Mesendoderm (in vitro differentiated cells): ENCODE measurements around the gene LRP2.

ENCODE experiments used
- DNase-seq: peaks from one replicate; pipeline ENCODE4 v3.0.0; 2013
- H2AK5ac ChIP-seq: 2 replicates; pipeline ENCODE4 v1.6.1; 2013; ENCODE audit warnings: low read length, inconsistent platforms
- H2BK120ac ChIP-seq: 2 replicates; pipeline ENCODE4 v1.6.1; 2013; ENCODE audit warnings: low read depth, mild to moderate bottlenecking, low read length, moderate library complexity, mixed read lengths
- H2BK15ac ChIP-seq: replicated peaks from 2 replicates; pipeline ENCODE4 v1.6.1; 2013; ENCODE audit warnings: low read depth, mild to moderate bottlenecking, moderate library complexity
- H2BK5ac ChIP-seq: 2 replicates; pipeline ENCODE4 v1.6.1; 2013; ENCODE audit warnings: low read length, inconsistent platforms
- H3K18ac ChIP-seq: 2 replicates; pipeline ENCODE4 v1.6.1; 2013; ENCODE audit warnings: mild to moderate bottlenecking, low read length, mixed read lengths
- H3K23ac ChIP-seq: one replicate; pipeline ENCODE4 v1.6.1; 2013; ENCODE audit warnings: low read length
- H3K27ac ChIP-seq: 2 replicates; pipeline ENCODE4 v1.5.1; 2013; ENCODE audit warnings: low read depth, mild to moderate bottlenecking, inconsistent platforms, low read length, moderate library complexity
- H3K27me3 ChIP-seq: 2 replicates; pipeline ENCODE4 v1.6.1; 2013; ENCODE audit warnings: low read length, control low read depth, mild to moderate bottlenecking, inconsistent platforms; ENCODE audit not compliant: insufficient read depth, poor library complexity
- H3K36me3 ChIP-seq: 2 replicates; pipeline ENCODE4 v1.6.1; 2013; ENCODE audit warnings: low read length, inconsistent platforms; ENCODE audit not compliant: control insufficient read depth, insufficient read depth
- H3K4ac ChIP-seq: one replicate; pipeline ENCODE4 v1.6.1; 2013; ENCODE audit warnings: low read depth, mild to moderate bottlenecking, low read length, moderate library complexity
- H3K4me1 ChIP-seq: 2 replicates; pipeline ENCODE4 v1.6.1; 2013; ENCODE audit warnings: low read depth, low read length, inconsistent platforms; ENCODE audit not compliant: control insufficient read depth
- H3K4me2 ChIP-seq: 2 replicates; pipeline ENCODE4 v1.6.1; 2013; ENCODE audit warnings: low read length
- H3K4me3 ChIP-seq: 2 replicates; pipeline ENCODE4 v1.5.1; 2013; ENCODE audit warnings: mild to moderate bottlenecking, low read length
- H3K56ac ChIP-seq: one replicate; pipeline ENCODE4 v1.6.1; 2013; ENCODE audit warnings: low read length
- H3K79me1 ChIP-seq: 2 replicates; pipeline ENCODE4 v1.6.1; 2013; ENCODE audit warnings: low read length, inconsistent platforms
- H3K79me2 ChIP-seq: 2 replicates; pipeline ENCODE4 v1.6.1; 2013; ENCODE audit warnings: mild to moderate bottlenecking, low read length; ENCODE audit not compliant: control insufficient read depth, insufficient read depth
- H3K9ac ChIP-seq: 2 replicates; pipeline ENCODE4 v1.6.1; 2013; ENCODE audit warnings: low read length, inconsistent platforms
- H4K5ac ChIP-seq: one replicate; pipeline ENCODE4 v1.6.1; 2013; ENCODE audit warnings: low read length
- H4K8ac ChIP-seq: one replicate; pipeline ENCODE4 v1.6.1; 2013; ENCODE audit warnings: low read depth, mild to moderate bottlenecking, control low read depth, low read length, moderate library complexity
- WGBS: extraction: QIAGEN DNeasy Blood & Tissue Kit; methylation state at CpG from one replicate; pipeline ENCODE4 v1.1.7; 2013; ENCODE audit warnings: low lambda C conversion rate, missing lambda C conversion rate; ENCODE audit not compliant: insufficient coverage; ENCODE audit errors: extremely low coverage; 5-methylcytosine and 5-hydroxymethylcytosine counted together

LRP2 gene

DNA sequence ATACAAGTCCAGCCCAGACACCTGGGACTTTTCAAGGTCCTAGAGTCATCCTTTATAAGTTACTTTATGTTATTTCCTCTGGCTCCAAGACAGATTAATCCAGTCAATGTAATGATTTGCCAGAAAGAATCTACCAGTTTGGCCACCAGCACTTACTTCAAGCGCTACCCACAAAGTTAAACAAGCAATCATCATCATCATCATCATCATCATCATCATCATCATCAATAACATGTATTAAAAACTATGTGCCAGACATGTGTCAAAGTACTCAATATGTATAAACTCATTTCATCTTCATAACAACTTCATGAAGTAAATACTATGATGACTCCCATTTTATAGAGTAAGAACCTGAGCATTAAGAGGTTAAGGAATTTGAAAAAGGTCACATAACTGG, 64.3 kb downstream of the LRP2 start:
- Histone ChIP-seq H3K18ac (no peak overlapping the region), H3K4me1 (no peaks in the 10 kb centered on the region), H3K4me2 (no peak overlapping the region), H2BK5ac (no peak overlapping the region), H3K23ac (no peak overlapping the region), H2BK120ac (no peak overlapping the region), H2AK5ac (no peak overlapping the region), H4K8ac (no peak overlapping the region), H3K4ac (no peak overlapping the region), H4K5ac (no peak overlapping the region), H3K56ac (no peak overlapping the region), H3K27ac (no peak overlapping the region), H3K9ac (no peak overlapping the region), H3K79me1 (no peaks in the 10 kb centered on the region), H3K36me3 (no peaks in the 10 kb centered on the region), H3K27me3 (no peaks in the 10 kb centered on the region), H3K4me3 (no peak overlapping the region), H3K79me2 (no peaks in the 10 kb centered on the region), H2BK15ac (no peak overlapping the region)
- DNase-seq = no peak
- WGBS = no CpG with 5 or more reads among the region's 1 CpG

- no peak overlapping the region for H2BK5ac ChIP-seq
- H4K8ac ChIP-seq = no peak overlapping the region
- no peak overlapping the region for H3K4ac ChIP-seq
- no peak overlapping the region for H3K4me2 ChIP-seq
- no peak for DNase-seq
- no peaks in the 10 kb centered on the region for H3K36me3 ChIP-seq
- no peak overlapping the region for H3K23ac ChIP-seq
- no peak overlapping the region for H3K18ac ChIP-seq
- H3K79me1 ChIP-seq = no peaks in the 10 kb centered on the region
- H3K4me3 ChIP-seq = no peak overlapping the region
- no CpG with 5 or more reads among the region's 9 CpGs for WGBS
- H3K27ac ChIP-seq = no peak overlapping the region
- H2AK5ac ChIP-seq = no peak overlapping the region
- no peak overlapping the region for H4K5ac ChIP-seq
- no peaks in the 10 kb centered on the region for H3K27me3 ChIP-seq
- no peak overlapping the region for H3K56ac ChIP-seq
- no peak overlapping the region for H3K9ac ChIP-seq
- H2BK15ac ChIP-seq = no peak overlapping the region
- H3K79me2 ChIP-seq = no peaks in the 10 kb centered on the region
- H3K4me1 ChIP-seq = no peaks in the 10 kb centered on the region
- H2BK120ac ChIP-seq = no peak overlapping the region
Observed at GRCh38 chr2:169294001-169294675, 68.2 kb downstream of the LRP2 start.

GRCh38 chr2:169291517-169291916, 70.8 kb downstream of the LRP2 start:
- Histone ChIP-seq H3K9ac (no peak overlapping the region), H2BK5ac (no peak overlapping the region), H3K56ac (no peak overlapping the region), H3K4me1 (no peaks in the 10 kb centered on the region), H3K4me3 (no peak overlapping the region), H3K4me2 (no peak overlapping the region), H3K27ac (no peak overlapping the region), H3K79me2 (no peaks in the 10 kb centered on the region), H3K36me3 (no peaks in the 10 kb centered on the region), H3K79me1 (no peaks in the 10 kb centered on the region), H4K5ac (no peak overlapping the region), H3K27me3 (no peaks in the 10 kb centered on the region), H4K8ac (no peak overlapping the region), H2BK120ac (no peak overlapping the region), H3K23ac (no peak overlapping the region), H3K4ac (no peak overlapping the region), H2AK5ac (no peak overlapping the region), H3K18ac (no peak overlapping the region), H2BK15ac (no peak overlapping the region)
- DNase-seq = no peak
- no CpG with 5 or more reads among the region's 2 CpGs for whole genome bisulfite sequencing

DNA sequence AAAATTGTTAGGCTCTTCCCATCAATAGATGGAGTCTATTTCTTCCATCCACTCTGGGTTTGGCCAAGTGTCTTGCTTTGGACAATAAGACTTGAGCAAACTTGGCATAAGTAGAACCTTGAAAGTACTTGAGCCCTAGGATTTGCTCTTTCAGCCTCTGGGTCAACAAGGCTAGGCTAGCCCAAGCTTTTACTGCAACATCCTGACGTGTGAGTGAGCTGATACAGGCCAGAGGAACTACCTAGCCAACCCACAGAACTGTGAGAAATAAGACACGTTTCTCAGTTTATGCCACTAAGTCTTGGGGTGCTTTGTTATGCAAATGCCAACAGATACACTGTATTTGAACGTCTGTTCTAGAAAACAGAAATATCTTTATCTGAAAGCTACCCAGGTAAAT, 71.9 kb downstream of the LRP2 start:
- Histone ChIP-seq H4K8ac (no peak overlapping the region), H3K27ac (no peak overlapping the region), H3K4me1 (no peaks in the 10 kb centered on the region), H3K4me3 (no peak overlapping the region), H2AK5ac (no peak overlapping the region), H4K5ac (no peak overlapping the region), H3K9ac (no peak overlapping the region), H3K18ac (no peak overlapping the region), H2BK120ac (no peak overlapping the region), H3K79me1 (no peaks in the 10 kb centered on the region), H3K4ac (no peak overlapping the region), H3K36me3 (no peaks in the 10 kb centered on the region), H3K4me2 (no peak overlapping the region), H3K79me2 (no peaks in the 10 kb centered on the region), H3K23ac (no peak overlapping the region), H2BK15ac (no peak overlapping the region), H3K56ac (no peak overlapping the region), H3K27me3 (no peaks in the 10 kb centered on the region), H2BK5ac (no peak overlapping the region)
- DNase-seq = no peak
- WGBS = no CpG with 5 or more reads among the region's 3 CpGs

DNA sequence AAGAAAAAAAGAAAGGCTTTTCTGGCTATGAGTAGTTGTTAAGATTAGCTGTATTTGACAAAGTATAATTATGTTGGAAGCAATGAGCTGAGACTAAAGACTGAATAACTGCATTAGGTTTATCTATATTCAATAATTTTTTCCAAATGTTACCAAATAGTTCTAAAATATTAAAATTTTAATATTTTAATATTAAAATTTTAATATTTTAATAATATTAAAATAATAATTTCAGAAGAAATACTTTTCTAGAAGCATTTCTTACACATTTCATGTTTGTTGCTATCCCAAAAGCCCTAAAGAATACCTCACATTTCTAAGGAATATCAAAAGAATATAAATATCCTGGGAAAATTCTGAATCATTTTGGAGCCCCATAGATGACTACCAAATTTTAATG, 74.7 kb downstream of the LRP2 start:
- no peak overlapping the region for H3K18ac ChIP-seq
- no peak overlapping the region for H3K23ac ChIP-seq
- no peak overlapping the region for H2AK5ac ChIP-seq
- no peak overlapping the region for H2BK120ac ChIP-seq
- no peak overlapping the region for H3K4ac ChIP-seq
- H2BK15ac ChIP-seq = no peak overlapping the region
- H3K79me1 ChIP-seq = no peaks in the 10 kb centered on the region
- no peaks in the 10 kb centered on the region for H3K27me3 ChIP-seq
- H2BK5ac ChIP-seq = no peak overlapping the region
- no peak for DNase-seq
- H4K5ac ChIP-seq = no peak overlapping the region
- H3K36me3 ChIP-seq = no peaks in the 10 kb centered on the region
- no peaks in the 10 kb centered on the region for H3K4me1 ChIP-seq
- no peak overlapping the region for H3K4me3 ChIP-seq
- no peak overlapping the region for H3K9ac ChIP-seq
- no peak overlapping the region for H3K56ac ChIP-seq
- no peak overlapping the region for H3K27ac ChIP-seq
- H3K4me2 ChIP-seq = no peak overlapping the region
- H3K79me2 ChIP-seq = no peaks in the 10 kb centered on the region
- H4K8ac ChIP-seq = no peak overlapping the region

DNA sequence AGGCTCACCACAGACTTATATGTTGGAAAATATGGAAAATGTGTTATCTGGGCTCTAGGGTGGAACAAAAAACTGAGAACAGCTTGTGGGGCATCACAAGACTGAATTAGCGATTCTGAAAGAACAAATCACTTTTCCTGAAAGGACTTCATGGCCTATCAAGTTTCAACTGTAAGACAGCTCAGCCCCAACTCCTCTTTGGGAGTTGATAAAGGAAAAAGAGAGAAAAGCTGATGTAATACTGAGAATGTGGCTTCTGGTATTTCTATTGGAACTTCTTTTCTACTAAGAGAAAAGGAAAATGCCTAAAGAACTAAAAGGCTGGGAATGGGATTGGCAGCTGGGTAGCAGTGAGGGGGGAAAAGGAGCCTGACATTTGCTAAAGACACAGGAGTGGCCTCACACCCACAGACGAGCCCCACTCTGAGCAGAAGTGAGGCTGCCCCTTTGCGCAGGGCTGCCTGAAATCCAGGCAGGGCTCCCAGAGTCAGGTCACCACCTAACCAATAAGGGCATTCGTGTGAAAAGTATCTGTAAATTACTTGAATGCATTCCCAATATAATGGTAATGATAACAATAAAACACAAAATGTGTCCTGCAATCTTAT, 75.6 kb downstream of the LRP2 start:
- H3K27me3 ChIP-seq = no peaks in the 10 kb centered on the region
- H3K4ac ChIP-seq = no peak overlapping the region
- H2BK15ac ChIP-seq = no peak overlapping the region
- no peaks in the 10 kb centered on the region for H3K36me3 ChIP-seq
- no peak overlapping the region for H3K27ac ChIP-seq
- no peak overlapping the region for H3K18ac ChIP-seq
- no peak overlapping the region for H3K4me3 ChIP-seq
- no peaks in the 10 kb centered on the region for H3K79me1 ChIP-seq
- H3K79me2 ChIP-seq = no peaks in the 10 kb centered on the region
- H4K5ac ChIP-seq = no peak overlapping the region
- H3K23ac ChIP-seq = no peak overlapping the region
- H4K8ac ChIP-seq = no peak overlapping the region
- no peak for DNase-seq
- no peak overlapping the region for H2BK5ac ChIP-seq
- no peaks in the 10 kb centered on the region for H3K4me1 ChIP-seq
- H3K56ac ChIP-seq = no peak overlapping the region
- no peak overlapping the region for H2AK5ac ChIP-seq
- H3K9ac ChIP-seq = no peak overlapping the region
- WGBS = no CpG with 5 or more reads among the region's 4 CpGs
- no peak overlapping the region for H3K4me2 ChIP-seq
- no peak overlapping the region for H2BK120ac ChIP-seq
